PFSK-1 (cell line): ENCODE measurements around the gene BNIPL.
A peak's percentile ranks its signal among the peaks of the same experiment; 100 is the strongest.

Experiments
- POLR2AphosphoS5 ChIP-seq: IDR thresholded peaks from 2 replicates; pipeline ENCODE4 v1.6.1; 2012; ENCODE audit warnings: low read depth, mild to moderate bottlenecking, control low read depth, low read length, moderate library complexity
- SIN3A ChIP-seq: IDR thresholded peaks from 2 replicates; pipeline ENCODE4 v1.6.1; 2012; ENCODE audit warnings: mild to moderate bottlenecking, low read length, moderate library complexity, borderline replicate concordance; ENCODE audit not compliant: insufficient read depth
- TAF1 ChIP-seq: IDR thresholded peaks from 2 replicates; pipeline ENCODE4 v1.6.1; 2012; ENCODE audit warnings: low read length, control low read depth, borderline replicate concordance; ENCODE audit not compliant: insufficient read depth
- TF ChIP-seq, protein P1 (sequence below), 2 experiments: IDR thresholded peaks; 2 replicates each; pipeline versions ENCODE4 v1.6.1 to v1.8.0; 2011 to 2012; ENCODE audit warnings: low read depth in 2 of 2, low read length in 2 of 2, control low read depth in 1 of 2, inconsistent platforms in 1 of 2, mild to moderate bottlenecking in 1 of 2, moderate library complexity in 1 of 2; ENCODE audit not compliant: insufficient read depth in 1 of 2

DNA sequence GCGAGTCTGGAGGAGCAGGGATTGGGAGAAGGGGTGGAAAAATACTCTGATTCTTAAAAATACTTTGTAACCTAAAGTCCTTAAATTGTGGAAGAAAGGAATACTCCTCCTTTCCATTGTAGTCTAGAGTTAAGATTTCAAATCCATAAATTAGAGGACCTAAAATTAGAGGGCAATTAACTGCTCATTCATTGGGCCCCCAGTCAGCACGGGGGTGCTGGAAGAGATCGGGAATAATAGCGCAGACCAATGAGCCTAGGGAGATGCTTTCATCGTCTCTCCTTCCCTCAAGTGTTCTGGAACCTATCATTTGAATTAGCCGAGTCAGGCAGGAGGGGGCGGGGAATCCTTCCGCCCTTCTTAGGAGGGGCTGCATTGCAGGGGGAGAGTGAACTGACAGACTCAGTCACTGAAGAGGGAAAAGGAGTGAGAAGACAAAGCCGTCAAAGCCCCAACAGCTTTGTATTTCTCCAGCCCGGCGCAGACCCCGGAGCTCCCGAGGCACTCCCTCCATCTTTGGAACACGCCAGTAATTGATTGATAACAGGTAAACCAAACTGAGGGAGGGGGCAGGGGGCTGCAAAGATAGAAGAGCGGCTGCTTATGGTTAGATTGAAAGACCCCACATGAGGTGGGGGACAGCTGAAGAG, 23.7 kb downstream of the BNIPL start, which contains the start of gene MLLT11:
- TF ChIP-seq POLR2AphosphoS5 (peak; percentile 37; the same call in 1 of the 2 replicates), SIN3A (peak; percentile 57; the same call in 1 of the 2 replicates), TAF1 (peak; percentile 75; the same call in 1 of the 2 replicates)
- TF ChIP-seq, protein P1, sequence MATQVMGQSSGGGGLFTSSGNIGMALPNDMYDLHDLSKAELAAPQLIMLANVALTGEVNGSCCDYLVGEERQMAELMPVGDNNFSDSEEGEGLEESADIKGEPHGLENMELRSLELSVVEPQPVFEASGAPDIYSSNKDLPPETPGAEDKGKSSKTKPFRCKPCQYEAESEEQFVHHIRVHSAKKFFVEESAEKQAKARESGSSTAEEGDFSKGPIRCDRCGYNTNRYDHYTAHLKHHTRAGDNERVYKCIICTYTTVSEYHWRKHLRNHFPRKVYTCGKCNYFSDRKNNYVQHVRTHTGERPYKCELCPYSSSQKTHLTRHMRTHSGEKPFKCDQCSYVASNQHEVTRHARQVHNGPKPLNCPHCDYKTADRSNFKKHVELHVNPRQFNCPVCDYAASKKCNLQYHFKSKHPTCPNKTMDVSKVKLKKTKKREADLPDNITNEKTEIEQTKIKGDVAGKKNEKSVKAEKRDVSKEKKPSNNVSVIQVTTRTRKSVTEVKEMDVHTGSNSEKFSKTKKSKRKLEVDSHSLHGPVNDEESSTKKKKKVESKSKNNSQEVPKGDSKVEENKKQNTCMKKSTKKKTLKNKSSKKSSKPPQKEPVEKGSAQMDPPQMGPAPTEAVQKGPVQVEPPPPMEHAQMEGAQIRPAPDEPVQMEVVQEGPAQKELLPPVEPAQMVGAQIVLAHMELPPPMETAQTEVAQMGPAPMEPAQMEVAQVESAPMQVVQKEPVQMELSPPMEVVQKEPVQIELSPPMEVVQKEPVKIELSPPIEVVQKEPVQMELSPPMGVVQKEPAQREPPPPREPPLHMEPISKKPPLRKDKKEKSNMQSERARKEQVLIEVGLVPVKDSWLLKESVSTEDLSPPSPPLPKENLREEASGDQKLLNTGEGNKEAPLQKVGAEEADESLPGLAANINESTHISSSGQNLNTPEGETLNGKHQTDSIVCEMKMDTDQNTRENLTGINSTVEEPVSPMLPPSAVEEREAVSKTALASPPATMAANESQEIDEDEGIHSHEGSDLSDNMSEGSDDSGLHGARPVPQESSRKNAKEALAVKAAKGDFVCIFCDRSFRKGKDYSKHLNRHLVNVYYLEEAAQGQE (IDR thresholded peaks at IDR 0.05; ENCODE audit: insufficient read depth in 1 of 2, low read depth in 2 of 2, low read length in 2 of 2) = peak in 1 of 2 experiments; percentile 36; a peak in 1 of 4 replicates
